ENCODE measurements around the gene PSMG1.
A peak's percentile ranks its signal among the peaks of the same experiment; 100 is the strongest.
"Not testable (repeated sequence)": the region's sequence is repeated elsewhere in the genome, so short reads cannot be mapped to it uniquely, and the experiment has no call there.

PSMG1 gene

DNA sequence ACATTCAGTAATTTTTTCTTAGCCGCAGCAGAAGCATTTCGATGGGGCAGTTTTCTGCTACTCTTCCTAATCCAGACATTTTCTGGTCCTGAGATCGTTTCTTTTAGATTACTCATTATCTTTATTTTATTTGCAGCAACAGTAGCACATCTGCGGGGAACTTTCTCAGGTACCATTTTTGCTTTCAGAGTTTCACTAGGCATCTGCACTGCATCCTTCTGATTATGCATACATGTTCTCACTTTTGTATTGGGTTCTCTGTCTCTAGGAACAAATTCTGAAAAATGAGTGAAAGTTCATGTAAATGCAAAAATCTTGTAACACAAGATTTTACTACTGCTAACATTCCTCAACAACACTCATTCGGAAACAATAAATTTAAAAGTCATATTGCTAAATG, 3.9 kb upstream of the PSMG1 start:
- no peak for DNase-seq

- DNase-seq, result no peak
Measured at GRCh38 chr21:39186676-39187075, 3.4 kb upstream of the PSMG1 start.

GRCh38 chr21:39185157-39185556, 1.9 kb upstream of the PSMG1 start:
- no peak for DNase-seq

DNA sequence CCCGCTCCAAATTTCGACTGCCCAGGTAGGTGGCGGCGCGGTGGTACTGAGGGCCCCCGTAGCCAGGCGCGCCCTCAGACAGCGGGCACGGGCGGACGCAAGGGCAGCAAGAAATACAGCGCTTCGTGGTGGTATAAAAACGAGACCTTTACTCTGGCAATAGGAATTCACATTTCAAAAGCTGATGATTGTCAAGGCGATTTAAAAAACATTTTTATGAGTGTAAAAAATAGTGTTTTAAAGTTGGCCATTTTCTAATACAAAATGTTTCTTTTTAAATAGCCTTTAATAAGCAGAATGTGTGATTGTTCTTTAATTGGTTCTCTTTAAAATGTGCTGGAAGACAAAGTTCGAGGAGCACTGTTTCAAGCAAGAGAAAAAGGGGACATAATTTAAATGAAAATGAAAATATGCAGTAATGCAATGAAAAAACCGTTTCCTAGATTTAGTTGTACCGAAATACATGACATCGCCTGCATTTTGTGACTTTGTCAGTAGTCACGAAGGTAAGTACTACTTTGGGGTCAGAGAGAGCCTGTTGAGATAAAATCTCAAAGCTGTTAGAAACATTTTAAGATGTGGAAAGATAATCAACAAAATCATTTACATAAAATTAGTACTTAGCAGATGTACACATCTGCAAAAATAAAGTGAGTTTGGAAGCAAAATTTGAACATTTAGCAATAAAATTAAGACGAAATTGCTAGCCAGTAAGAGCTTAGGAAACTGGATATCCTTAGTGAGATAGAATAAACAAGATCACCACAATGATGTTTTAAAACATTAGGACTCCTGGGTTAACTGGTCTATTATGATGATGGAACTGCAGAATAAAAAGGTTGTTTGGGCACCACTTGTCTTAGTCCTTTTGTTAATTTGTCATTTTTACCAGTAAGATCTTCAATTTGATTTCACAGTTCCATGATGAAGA, 1.1 kb upstream of the PSMG1 start:
- DNase-seq, result peak in 1 of 2 experiments; percentile 20

- peak in 1 of 2 experiments; percentile 44 for DNase-seq
Measured at GRCh38 chr21:39182484-39183271, 573 bp downstream of the PSMG1 start.

DNA sequence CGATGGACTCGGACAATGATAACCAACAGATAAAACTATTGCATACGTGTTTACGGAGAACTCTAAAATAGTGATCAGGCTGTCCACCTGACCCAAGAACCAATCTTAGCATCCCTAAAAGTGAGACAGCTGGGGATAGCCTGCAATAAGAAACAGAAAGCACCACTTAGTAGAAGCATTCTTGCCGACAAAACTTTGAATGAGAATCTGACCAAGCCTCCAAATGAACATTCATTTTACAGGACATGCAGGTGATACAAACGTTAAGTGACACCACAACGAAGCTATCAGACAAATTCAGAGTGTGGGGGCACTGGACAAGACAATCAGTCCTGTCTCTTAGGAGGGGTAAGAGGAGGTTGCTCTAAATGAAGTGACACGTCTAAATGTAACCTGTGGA, 1.2 kb downstream of the PSMG1 start:
- no peak for DNase-seq

DNA sequence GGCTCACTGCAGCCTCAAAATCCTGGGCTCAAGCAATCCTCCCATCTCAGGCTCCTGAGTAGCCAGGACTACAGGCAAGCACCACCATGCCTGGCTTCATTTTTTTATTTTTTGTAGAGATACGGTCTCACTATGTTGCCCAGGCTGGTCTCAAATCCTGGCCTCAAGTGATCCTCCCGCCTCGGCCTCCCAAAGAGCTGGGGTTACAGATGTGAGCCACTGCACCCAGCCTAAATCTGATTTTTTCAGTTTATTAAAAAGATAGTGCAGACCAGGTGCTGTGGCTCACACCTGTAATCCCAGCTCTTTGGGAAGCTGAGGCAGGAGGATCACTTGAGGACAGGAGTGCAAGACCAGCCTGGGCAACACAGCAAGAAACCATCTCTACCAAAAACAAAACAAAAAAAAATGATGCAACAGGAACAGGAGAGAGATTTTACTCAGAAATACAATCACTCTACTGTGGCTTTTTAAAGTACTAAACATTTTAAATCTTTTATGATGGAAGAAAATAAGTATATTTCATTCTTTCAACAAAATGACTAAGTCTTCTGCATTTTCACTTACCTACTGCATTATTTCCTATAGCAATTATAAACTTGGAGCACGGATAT, 1.9 kb downstream of the PSMG1 start:
- no peak for DNase-seq

DNA sequence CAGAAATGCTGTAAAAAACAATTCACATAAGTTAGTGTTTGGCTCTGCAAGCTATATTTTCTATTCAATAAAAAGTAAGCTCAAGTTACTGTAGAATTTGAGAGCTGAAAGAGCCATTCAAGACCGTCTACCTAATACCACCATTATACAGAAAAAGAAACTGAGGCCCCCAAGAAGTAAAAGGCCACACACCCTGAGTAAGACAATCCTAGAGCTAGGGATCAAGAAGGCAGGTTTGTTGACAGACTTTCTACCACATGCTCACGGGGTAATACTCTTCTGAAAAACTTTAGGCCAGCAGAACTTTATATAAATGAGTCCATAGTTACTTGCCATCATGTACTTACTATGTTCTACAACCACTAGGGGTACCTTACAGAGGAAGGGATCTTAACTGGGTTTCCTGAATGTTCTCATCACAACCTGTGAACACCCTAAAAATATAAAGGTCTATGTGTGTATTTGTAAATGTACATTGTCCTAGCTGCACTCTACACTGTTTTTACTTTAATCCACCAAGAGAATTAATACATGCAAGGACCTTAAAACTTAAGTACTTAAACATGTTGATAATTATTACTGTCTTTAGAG, 2.7 kb downstream of the PSMG1 start:
- no peak for DNase-seq

DNA sequence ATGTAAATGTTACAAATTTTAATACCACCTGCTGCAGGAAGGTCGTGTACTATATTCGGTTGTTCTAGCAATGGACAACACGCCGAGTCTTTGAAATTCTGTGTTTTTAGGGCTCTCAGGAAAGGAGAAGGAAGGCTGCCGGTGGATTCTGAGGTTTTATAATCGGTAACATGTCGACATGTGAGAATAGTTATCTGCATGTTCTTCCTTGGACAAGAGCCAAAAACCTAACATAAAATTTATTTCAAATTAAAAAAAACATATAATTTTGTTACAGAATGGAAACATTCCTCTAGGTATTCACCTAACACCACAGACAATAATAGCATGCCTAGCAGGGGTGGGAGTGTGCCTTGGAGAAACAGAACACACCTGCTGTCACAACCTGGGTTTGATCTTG, 4.8 kb downstream of the PSMG1 start:
- DNase-seq, result no peak

GRCh38 chr21:39176271-39176709, 7.0 kb downstream of the PSMG1 start:
- no peak for DNase-seq

DNA sequence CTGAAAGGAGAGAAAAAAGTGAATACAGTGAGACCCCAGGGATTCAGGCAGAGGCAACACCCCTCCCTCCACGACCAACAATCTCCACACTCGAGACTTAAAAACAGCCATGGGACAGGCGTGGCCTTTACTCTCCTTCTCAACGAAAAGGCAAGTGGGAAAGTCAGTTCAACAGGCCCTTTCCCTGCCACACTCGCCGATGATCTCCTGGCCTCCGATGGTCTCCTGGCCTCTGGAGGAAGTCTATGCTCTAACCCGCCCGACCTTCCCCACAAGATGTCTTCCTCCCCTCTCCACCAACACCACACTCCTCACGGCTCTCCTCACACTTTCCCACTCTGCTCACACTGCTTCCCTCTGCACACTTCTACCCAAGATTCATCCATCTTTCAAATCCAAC, 7.6 kb downstream of the PSMG1 start:
- no peak for DNase-seq

DNA sequence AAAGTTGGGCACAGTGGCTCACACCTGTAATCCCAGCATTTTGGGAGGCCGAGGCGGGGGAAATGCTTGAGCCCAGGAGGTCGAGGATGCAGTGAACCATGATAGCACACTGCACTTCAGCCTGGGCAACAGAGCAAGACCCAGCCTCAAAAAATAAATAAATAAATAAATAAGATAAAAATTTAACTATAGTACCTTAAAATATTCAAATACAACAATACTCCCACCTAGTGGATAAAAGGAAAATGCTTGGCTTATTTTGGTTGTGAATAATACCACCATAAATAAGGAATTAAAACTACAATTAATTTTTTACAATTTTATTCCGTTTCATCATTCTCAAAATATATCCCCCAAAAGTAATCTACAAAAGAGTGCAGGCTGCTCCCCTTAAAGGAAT, 8.1 kb downstream of the PSMG1 start:
- DNase-seq, result peak in 1 of 2 experiments; percentile 12

- no peak for DNase-seq
Measured at GRCh38 chr21:39173716-39174680, 9.3 kb downstream of the PSMG1 start.

DNA sequence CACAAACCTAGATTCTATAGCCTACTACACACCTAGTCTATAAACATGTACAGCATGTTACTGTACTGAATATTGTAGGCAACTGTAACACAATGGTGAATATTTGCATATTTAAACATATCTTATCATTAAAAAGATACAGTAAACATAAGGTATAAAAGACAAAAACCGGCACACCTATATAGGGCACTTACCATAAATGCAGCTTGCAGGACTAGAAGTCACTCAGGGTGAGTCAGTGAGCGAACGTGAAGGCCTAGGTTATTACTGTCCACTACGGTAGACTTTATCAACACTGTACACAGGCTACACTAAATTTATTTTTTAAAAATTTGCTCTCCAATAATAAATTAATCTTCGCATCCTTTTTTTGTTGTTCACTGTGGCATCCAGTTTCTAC, 13.3 kb downstream of the PSMG1 start:
- DNase-seq, result peak; percentile 34 to 59

DNA sequence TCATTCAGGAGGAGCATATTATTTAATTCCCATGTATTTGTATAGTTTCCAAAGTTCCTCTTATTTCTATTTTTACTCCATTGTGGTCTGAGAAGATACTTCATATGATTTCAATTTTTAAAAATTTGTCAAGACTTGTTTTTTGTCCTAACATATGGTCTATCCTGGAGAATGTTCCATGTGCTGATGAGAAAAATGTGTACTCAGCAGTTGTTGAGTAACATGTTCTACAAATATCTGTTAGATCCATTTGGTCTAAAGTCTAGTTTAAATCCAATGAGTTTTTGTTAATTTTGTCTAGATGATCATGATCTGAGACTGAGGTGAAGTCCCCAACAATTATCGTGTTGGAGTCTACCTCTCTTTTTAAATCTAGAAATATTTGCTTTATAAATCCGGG, 14.5 kb downstream of the PSMG1 start:
- no peak for DNase-seq

GRCh38 chr21:39164523-39164922, 18.7 kb downstream of the PSMG1 start:
- no peak for DNase-seq

GRCh38 chr21:39161064-39161463, 22.2 kb downstream of the PSMG1 start:
- no peak for DNase-seq

GRCh38 chr21:39159342-39160063, 23.7 kb downstream of the PSMG1 start:
- DNase-seq, result no peak

DNA sequence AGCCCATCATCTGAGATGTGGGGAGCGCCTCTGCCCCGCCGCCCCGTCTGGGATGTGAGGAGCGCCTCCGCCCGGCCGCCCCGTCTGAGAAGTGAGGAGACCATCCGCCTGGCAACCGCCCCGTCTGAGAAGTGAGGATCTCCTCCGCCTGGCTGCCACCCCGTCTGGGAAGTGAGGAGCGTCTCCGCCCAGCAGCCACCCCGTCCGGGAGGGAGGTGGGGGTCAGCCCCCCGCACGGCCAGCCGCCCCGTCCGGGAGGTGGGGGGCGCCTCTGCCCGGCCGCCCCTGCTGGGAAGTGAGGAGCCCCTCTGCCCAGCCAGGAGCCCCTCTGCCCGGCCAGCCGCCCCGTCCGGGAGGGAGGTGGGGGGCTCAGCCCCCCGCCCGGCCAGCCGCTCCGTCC, 26.0 kb downstream of the PSMG1 start:
- DNase-seq, result not testable (repeated sequence)

DNA sequence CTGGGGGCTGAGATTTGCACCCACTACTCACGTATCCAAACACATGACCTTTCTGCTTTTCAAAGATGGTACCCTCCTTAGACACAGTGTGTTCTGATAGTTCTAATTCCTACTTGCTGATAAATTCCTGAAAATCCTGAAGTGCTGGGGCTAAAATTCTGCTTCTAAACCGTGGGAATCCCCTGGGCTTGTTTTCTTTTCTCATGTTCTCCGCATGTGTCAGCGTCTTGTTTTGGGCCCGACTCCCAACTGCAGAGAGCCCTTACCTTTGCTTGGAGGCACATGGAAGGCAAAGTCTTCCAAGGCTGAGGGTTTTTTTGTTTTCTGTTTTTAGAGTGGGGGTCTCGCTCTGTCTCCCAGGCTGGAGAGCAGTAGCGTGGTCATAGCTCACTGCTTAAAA, 27.2 kb downstream of the PSMG1 start:
- no peak for DNase-seq

DNA sequence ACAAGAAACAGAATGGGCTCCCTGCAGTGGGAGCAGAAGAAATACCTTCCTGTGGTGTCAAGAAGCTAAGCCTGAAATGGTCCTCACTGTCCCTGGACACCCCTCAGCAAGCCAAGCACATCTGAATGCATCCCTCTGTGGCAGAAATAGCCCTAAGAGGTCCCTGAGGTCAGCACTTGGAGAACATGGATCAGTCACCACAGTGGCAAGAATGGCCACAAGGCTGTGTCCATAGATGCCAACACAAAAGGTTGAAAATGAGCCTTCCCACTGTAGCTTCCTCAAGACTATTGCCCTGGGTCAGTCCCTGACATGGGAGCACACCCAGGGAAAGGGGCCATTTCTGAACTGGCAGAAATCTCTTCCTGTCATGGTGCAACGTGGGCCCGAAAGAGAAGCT, 27.7 kb downstream of the PSMG1 start:
- no peak for DNase-seq

All from NCI-H526 (cell line).